ENCODE results near the gene ZNF695.

GRCh38 chr1:246949956-246950355 lies 57.9 kb downstream of the ZNF695 start:
- TF ChIP-seq POLR2AphosphoS5 (IDR thresholded peaks at IDR 0.05; ENCODE audit: low read depth, low read length) (no peak), TAF1 (IDR thresholded peaks at IDR 0.05; ENCODE audit: borderline replicate concordance, insufficient read depth, low read length) (no peak), SIN3A (IDR thresholded peaks at IDR 0.05; ENCODE audit: borderline replicate concordance, insufficient read depth, low read length) (no peak), REST (IDR thresholded peaks at IDR 0.05; ENCODE audit: insufficient read depth in 1 of 2, low read depth in 2 of 2, low read length in 2 of 2) (no peak), FOXP2 (optimal IDR thresholded peaks at IDR 0.05; ENCODE audit: borderline replicate concordance, extremely low read depth, extremely low read length, insufficient read depth) (no peak)
